HG03565 (cell line): ENCODE data around the gene EGFR.

Experiments
- ATAC-seq: cut with Tn5 transposase; IDR thresholded peaks from one replicate; pipeline ENCODE4 v1.9.1; 2021; ENCODE audit warnings: mild to moderate bottlenecking, moderate library complexity; ENCODE audit not compliant: unreplicated experiment

The EGFR gene

GRCh38 chr7:55142919-55143600 is 124.2 kb downstream of the EGFR start:
- no peak for ATAC-seq

GRCh38 chr7:55144333-55145317 is 125.8 kb downstream of the EGFR start:
- no peak for ATAC-seq

GRCh38 chr7:55145606-55146005 is 126.8 kb downstream of the EGFR start:
- no peak for ATAC-seq

- no peak for ATAC-seq
Measured at GRCh38 chr7:55147101-55147500, 128.3 kb downstream of the EGFR start.

- ATAC-seq = no peak
Measured at GRCh38 chr7:55147736-55148135, 128.9 kb downstream of the EGFR start.

GRCh38 chr7:55148571-55148970 is 129.8 kb downstream of the EGFR start:
- ATAC-seq = no peak

GRCh38 chr7:55149001-55149400 is 130.2 kb downstream of the EGFR start:
- no peak for ATAC-seq

- ATAC-seq = no peak
Measured at GRCh38 chr7:55150166-55150565, 131.3 kb downstream of the EGFR start.

- no peak for ATAC-seq
Measured at GRCh38 chr7:55150709-55151451, 132.1 kb downstream of the EGFR start.

GRCh38 chr7:55152516-55152915 is 133.7 kb downstream of the EGFR start:
- ATAC-seq = no peak

GRCh38 chr7:55154096-55154495 is 135.3 kb downstream of the EGFR start:
- ATAC-seq = no peak

GRCh38 chr7:55155351-55156117 is 136.7 kb downstream of the EGFR start:
- ATAC-seq = no peak

GRCh38 chr7:55156919-55157763 is 138.3 kb downstream of the EGFR start:
- ATAC-seq = no peak

GRCh38 chr7:55157764-55158105 is 138.9 kb downstream of the EGFR start:
- ATAC-seq = no peak

- ATAC-seq = no peak
Measured at GRCh38 chr7:55158541-55159382, 139.9 kb downstream of the EGFR start.

GRCh38 chr7:55160539-55160938 is 141.7 kb downstream of the EGFR start:
- ATAC-seq = no peak

GRCh38 chr7:55161154-55161687 is 142.4 kb downstream of the EGFR start:
- no peak for ATAC-seq

GRCh38 chr7:55162476-55162875 is 143.7 kb downstream of the EGFR start:
- no peak for ATAC-seq

GRCh38 chr7:55163733-55164132 is 144.9 kb downstream of the EGFR start:
- ATAC-seq = no peak
